IPS DF 4.7 (cell line): ENCODE measurements around the gene EMID1.
A peak's percentile ranks its signal among the peaks of the same experiment; 100 is the strongest.
"Not testable (repeated sequence)": the region's sequence is repeated elsewhere in the genome, so short reads cannot be mapped to it uniquely, and the experiment has no call there.

ENCODE experiments used
- DNase-seq: peaks from one replicate; pipeline ENCODE4 v3.0.0-alpha.2; 2013; ENCODE audit warnings: low spot score; ENCODE audit errors: extremely low read depth

Gene EMID1

GRCh38 chr22:29230972-29231875, 25.5 kb downstream of the EMID1 start:
- DNase-seq: no peak

GRCh38 chr22:29231971-29232959, 26.6 kb downstream of the EMID1 start:
- DNase-seq: no peak

GRCh38 chr22:29233277-29233877, 27.7 kb downstream of the EMID1 start:
- DNase-seq: no peak

DNA sequence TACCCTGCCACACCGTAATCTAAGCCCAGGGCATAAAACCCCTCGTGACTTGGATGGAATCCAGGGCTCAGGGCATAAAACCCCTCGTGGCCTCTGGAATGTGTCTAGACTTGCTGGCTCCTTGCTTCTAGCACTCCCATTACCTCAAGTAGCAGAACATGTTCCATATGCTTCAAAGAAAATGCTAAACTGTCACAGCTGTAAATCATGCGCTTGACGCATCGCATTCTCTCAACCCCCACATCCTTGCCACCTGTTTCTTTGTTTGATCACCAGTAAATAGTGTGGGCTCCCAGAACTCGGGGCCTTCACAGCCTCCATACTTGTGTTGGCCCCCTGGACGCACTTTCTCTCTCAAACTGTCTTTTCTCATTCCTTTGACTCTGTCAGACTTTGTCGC, 34.8 kb downstream of the EMID1 start:
- not testable (repeated sequence) for DNase-seq

DNA sequence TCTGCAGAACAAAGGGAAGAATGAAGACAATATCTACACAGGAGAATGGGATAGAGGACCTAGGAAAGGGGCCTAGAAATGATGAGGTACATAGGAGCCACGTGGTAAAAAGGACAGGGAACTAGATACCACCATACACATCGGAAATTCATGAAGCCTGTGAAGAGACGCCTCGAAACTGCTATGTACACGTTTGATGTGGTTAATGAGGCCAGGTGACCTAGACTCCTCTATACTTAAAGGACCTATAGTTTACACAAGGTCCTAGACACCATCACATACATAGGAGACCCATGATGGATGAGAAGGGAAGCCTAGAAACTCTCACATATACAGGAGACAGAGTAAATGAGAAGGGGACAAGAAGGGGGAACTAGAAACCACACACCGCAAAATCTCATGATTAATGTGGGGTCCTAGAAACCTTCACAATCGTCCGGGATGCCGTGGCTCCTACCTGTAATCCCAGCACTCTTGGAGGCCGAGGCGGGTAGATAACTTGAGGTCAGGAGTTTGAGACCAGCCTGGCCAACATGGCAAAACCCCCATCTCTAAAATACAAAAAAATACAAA, 38.3 kb downstream of the EMID1 start:
- no peak for DNase-seq

DNA sequence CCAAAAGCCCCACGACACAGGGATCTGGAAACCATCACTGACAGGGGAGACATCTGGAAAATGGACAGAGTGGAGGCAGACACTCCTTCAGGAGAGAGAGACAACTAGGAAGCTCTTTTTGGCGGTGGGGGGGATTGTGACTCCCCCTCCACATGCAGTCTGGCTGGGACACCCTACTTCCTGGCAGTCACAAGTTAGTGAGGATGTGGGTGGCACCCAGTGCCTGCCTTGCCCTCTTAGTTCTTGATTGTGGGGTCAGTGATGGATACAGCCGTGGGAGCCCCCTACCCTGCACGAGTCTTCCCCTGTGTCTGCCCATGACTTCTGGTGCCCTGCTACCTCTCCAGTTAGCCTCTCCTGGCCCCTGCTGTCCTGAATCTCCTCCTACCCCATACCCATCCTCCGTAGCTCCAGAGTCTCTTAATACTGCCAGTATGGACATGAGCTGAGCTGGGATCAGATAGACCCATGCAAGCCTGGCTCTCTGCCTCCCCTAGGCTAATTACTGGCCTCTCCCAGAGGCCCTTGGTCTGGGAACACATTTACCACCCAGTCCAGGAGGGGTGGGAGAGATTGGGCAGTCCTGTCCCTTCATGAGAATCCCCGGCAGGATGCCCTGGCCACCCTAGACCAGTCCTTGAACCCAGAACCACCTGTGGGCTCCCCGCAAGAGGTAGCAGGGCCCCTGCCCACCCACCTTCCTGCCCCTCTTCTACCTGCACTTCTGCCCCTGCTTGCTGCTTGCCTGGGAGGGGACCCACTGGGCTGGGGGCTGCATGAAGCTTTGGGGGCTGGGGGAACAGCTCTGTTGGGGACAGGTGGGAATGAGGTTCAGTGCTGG, 39.3 kb downstream of the EMID1 start:
- DNase-seq: no peak

GRCh38 chr22:29245626-29246385, 40.1 kb downstream of the EMID1 start:
- peak; percentile 38 for DNase-seq

DNA sequence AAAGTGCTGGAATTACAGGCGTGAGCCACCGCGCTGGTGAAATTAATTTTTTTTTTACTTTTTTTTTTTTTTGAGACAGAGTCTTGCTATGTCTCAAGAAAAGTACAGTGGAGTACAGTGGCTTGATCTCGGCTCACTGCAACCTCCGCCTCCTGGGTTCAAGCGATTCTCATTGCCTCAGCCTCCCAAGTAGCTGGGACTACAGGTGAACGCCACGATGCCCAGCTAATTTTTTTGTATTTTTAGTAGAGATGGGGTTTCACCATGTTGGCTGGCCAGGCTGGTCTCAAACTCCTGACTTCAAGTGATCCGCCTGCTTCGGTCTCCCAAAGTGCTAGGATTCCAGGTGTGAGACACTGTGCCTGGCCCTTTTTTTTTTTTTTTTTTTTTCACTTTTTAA, 42.2 kb downstream of the EMID1 start:
- not testable (repeated sequence) for DNase-seq

DNA sequence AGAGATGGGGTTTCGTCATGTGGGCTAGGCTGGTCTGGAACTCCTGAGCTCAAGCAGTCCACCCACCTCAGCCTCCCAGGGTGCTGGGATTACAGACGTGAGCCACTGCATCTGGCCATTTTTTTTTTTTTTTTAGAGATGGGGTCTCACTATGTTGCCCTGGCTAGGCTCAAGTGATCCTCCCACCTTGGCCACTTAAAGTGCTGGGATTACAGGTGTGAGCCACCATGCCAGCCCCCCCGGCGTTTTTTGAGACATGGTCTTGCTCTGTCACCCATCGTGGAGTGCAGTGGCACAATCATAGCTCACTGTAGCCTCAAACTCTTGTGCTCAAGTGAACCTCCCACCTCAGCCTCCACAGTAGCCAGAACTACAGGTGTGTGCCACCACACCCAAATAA, 45.6 kb downstream of the EMID1 start:
- no peak for DNase-seq

DNA sequence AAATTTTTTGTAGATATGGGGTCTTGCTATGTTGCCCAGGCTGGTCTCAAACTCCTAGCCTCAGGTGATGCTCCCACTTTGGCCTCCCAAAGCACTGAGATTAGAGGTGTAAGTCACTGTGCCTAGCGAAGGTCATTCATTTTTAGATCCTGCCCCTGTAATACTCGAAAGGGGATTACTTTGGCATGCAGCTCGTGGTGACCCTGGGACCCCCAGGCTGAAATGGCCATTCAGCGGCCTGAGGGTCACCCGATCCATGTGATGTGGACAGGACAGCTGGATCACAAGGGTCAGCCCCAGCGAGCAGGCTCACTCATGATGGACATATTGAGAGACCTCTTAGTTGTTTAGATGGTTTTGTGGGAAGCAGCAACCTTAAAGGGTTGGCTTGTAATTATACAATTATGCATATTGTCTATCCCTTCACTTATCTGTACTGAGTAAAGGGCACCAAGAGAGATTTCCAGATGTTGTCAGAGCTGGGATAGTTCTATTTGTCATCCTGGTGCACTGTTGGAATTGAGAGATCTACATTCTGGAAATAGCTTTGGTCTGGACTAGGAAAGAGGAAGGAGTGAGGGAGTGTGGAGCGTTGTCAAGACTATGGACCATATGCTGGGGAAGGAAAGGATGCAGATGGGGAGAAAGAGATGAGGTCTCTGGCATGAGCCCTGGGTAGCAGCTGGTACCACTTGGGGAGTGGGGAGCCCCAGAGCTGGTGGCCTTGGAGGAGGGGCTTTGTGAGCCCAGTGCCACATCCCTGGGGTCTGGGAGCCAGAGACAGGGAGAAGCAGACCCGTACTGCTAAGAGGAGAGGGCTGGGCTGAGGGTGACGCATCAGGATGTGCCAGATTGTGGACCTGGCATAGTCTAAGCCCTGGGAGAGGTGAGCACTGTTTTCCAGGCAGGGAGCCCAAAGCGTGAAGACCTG, 46.5 kb downstream of the EMID1 start:
- no peak for DNase-seq

DNA sequence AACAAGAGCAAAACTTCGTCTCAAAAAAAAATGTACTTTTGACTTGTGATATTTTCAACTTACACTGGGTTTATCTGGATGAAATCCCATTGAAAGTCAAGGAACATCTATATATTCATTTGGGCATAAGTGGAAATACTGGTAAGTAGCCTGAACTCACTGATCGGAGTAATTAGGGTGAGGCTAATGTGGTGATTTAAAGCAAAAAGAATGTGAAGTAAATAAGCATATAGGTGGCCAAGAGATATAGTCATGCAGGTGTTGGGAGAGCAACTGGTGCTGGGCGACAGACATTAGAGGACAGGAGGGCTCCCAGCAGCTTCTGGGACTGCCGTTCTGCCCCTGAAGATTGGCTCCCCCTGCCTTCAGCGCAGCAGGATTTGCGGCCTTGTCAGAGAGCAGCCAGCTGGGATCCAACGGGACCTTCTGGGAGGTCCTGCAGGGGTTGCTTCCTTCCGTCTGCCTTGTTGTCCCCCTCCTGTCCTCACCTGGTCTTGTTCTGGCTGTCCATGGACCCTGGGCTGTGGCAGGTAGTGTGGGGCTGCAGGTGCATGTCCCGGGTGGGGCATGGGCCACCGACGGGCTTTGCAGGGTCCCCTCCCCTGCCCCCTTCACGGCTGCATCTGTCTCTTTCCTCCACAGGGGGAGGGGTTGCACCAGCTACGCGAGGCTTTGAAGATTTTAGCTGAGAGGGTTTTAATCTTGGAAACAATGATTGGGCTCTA, 48.0 kb downstream of the EMID1 start:
- DNase-seq: no peak

- no peak for DNase-seq
Measured at GRCh38 chr22:29254286-29254660, 48.6 kb downstream of the EMID1 start.

GRCh38 chr22:29255064-29255621, 49.4 kb downstream of the EMID1 start:
- DNase-seq: no peak

DNA sequence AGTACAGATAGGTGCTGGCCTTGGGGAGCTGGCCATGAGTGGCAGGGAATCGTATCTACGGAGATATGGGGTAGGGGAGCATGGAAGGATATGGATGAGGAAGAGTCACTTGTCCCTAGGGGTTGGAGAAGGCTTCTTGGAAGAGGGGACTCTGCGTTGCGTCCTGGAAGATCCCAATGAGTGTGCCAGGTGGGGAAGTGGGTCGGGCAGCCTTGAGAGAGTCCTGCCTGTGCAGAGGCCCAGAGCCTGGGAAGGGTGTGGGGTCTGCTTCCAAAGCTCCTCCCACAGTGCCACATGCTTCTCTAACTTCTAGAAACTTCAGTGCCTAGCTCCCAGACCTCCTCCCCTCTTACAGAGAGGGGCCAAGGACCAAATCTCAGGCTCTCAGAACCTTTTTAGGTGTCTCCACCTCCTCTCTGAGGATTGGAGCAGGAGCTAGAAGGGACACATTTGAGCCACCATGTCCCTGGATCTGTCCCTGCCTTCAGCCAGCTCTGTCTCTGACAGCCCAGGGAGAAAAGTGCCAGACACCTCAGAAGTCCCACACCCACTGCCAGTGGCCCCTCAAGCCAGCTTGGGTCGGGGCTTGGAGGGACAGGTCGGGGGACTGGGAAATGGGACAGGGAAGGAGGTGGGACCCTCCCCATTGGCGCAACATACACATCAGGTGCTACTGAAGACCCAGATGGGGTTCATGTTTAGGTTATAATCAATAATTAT, 51.1 kb downstream of the EMID1 start:
- DNase-seq: no peak

DNA sequence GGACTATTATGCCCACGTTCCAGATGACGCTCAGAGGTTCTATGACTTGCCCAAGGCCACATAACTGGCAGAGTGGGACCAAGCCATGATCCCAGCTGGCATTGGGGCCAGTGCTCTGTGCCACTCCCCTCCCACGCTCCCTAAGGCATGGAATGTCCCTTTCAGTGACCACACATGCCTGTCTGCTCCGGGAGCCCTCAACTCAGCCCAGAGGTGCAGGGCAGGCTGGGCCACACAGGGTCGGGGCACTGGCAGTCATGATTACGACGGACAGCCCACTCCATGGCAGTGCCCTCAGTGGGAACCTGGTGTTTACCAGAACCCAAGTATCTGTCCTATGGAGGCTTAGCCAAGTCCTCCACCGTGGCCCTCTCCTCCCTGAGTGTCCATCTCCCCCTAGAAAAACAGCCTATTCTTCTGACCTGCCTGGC, 52.1 kb downstream of the EMID1 start:
- no peak for DNase-seq

DNA sequence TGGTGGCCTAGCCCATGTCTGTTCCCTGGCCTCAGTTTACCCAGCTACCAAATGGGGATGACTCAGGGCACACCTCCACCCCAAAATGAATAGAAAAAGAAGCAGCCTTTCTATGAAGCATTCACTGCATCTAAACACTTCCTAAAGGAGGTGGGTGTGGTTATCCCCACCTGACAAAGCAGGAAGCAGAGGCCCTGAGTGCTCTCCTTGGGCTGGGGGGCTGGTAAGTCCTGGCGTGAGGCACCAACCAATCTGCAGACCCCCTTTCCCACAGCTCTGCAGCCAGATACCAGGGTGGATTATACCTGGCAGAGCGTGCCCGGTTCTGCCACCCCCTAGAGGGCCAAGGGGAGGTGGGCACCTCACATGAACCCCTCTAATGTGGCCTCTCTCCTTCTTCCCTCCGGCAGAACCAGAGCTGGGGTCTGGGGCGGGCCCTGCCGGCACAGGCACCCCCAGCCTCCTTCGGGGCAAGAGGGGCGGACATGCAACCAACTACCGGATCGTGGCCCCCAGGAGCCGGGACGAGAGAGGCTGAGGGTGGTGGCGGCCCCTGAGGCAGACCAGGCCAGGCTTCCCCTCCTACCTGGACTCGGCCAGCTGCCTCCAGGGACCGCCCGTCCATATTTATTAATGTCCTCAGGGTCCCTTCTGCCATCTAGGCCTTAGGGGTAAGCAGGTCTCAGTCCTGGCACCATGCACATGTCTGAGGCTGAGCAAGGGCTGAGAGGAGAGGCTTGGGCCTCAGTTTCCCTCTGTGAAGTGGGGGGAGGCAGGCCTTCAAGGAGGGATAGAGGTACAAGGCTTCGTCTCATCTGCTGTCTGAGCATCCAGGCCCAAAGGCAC, 52.9 kb downstream of the EMID1 start:
- no peak for DNase-seq
